HT-29 (cell line): ENCODE data around the gene ADAMTS14. TPM values are rescaled to one million over a fixed set of nuclear protein-coding genes. Genes with fewer than 3 reads are reported as not detected.
A peak's percentile ranks its signal among the peaks of the same experiment; 100 is the strongest.

Source experiments
- DNase-seq: peaks from one replicate; pipeline ENCODE4 v3.0.0-alpha.2; 2015; ENCODE audit warnings: low spot score
- total RNA-seq: library from RNA; depleted of rRNA; stranded (reverse); fragments of >200 nt; shearing (Covaris generic); gene quantifications from 2 replicates; pipeline ENCODE4 v1.2.3, GENCODE V29; 2014

ADAMTS14 gene
- total RNA-seq, 1 experiment from 2014 or later: 0.15 TPM

- no peak for DNase-seq
These were observed 21.5 kb downstream of the ADAMTS14 start for GRCh38 chr10:70693619-70694335.

GRCh38 chr10:70694418-70695141 is 22.3 kb downstream of the ADAMTS14 start:
- no peak for DNase-seq

- DNase-seq: peak; percentile 18
These were observed 23.1 kb downstream of the ADAMTS14 start for GRCh38 chr10:70695241-70696030.

GRCh38 chr10:70698211-70698610 is 25.9 kb downstream of the ADAMTS14 start:
- no peak for DNase-seq

DNA sequence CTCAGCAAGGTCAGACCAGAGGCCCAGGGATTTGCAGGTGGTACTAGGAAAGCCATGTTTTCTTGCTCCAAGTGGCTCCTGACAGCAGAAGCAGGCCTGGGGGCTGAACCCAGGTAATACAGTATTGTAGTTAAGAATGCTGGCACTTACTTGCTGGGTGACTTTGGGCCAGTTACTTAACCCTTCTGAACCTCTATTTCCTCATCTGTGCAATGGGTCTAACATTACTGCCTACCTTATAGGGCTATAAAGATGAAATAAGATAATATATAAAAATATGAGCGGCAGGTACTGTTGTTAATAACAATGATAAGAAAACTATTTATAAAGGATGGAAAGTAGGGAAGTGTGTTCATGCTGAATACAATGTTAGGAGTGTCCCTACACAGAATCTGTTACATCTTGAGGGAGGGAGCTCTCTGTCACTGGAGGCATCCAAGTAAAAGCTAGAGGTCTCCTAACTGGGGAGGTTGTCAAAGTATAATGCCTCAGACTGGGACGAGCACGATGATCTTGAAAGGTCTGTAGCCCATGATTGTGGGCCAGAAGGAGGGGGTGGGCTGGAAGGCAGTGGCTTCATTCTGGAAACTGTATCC is 26.9 kb downstream of the ADAMTS14 start:
- DNase-seq: no peak

DNA sequence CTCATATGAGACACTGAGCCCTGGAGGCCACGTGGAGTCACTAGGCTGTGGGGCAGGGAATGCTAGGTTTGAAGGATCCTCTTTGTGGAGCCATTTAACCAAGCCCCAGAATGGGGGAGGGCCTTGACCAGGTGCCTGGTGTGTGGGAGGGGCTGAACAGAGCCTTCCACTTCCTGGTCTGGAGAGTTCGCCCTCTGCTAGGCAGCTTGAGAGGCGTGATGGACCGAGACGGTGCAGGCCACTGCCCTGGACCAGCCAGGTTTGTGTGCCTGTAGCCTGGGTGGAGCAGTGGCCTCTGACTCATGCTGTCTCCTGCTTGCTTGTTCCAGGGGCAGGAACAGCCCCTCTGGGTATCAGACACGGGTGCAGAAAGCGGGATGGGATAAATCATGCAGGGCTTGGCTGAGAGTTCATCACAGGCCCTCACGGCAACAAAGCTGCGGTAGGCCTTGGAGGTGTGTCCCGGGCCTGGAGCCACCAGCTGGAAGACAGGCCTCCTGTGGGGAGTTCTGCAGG is 27.4 kb downstream of the ADAMTS14 start:
- DNase-seq: peak; percentile 51

GRCh38 chr10:70702190-70702763 is 30.0 kb downstream of the ADAMTS14 start:
- DNase-seq: no peak

- DNase-seq: no peak
These were observed 31.9 kb downstream of the ADAMTS14 start for GRCh38 chr10:70704211-70704610.

- no peak for DNase-seq
These were observed 33.0 kb downstream of the ADAMTS14 start for GRCh38 chr10:70705121-70705861.

GRCh38 chr10:70711177-70711576 is 38.9 kb downstream of the ADAMTS14 start:
- no peak for DNase-seq

- DNase-seq: no peak
These were observed 39.6 kb downstream of the ADAMTS14 start for GRCh38 chr10:70711911-70712310.

DNA sequence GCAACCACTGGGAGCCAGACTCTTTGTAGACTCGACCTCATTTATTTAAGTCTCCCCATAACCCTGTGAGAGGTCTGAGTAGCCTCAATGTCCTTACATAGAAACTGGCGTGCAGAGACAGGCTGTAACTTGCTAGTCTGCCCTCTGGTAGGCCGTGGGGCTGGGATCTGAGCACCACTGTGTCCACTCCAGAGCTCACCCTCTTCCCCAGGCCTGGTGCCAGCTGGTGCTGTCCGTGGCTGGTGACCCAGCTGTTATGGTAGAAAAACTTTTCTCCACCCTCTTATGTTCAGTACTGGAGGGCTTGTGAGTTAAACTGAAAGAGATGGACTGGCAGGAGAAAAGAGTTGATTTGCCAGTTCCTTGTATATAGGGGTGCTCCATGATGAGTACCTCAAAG is 41.9 kb downstream of the ADAMTS14 start:
- no peak for DNase-seq

GRCh38 chr10:70714951-70715350 is 42.6 kb downstream of the ADAMTS14 start:
- DNase-seq: no peak

GRCh38 chr10:70715853-70716795 is 43.8 kb downstream of the ADAMTS14 start:
- DNase-seq: peak; percentile 23

DNA sequence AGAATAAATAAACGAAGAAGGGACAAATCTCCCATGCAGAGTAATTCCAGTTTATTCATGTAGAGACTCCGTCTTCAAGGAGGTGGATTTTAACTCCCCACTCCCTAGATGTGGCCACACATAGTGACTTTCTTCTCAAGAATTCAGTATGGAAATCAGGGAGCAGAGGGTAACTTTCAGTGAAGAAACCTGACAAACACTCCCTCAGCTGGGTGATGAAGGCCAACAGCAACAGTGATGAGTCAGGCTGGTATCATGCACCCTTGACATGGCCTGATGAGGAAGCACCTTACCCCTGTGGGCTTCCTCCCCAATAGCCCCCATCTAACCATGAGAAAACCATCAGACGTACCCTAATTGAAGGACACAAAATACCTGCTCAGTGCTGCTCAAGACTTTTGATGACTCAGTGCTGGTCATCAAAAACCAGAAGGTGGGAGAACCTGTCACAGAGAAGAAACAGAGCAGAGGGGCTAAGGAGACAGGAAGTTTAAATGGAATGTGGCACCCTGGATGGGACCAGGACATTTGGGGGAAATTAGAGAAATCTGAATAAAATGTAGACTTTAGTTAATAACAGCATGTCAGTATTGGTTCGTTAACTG is 50.6 kb downstream of the ADAMTS14 start:
- DNase-seq: no peak

DNA sequence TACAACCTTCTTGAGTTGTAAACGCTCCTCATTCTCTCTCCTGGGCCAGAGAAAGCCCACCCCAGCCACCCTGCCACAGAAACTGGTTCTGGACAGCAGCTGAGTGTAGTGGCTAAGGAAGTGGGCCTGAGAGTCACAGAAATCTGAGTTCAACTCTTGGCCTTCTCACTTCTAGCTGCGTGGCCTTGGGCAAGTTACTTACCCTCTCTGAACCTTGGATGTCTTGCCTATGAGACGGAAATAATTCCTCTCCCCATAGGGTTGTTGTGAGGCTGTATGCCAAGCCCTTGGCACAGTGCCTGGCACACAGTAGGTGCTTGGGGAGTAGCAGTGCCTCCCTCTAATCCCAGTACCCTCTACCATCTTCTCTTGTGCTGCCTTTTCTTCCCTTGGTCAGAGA is 51.5 kb downstream of the ADAMTS14 start:
- no peak for DNase-seq

DNA sequence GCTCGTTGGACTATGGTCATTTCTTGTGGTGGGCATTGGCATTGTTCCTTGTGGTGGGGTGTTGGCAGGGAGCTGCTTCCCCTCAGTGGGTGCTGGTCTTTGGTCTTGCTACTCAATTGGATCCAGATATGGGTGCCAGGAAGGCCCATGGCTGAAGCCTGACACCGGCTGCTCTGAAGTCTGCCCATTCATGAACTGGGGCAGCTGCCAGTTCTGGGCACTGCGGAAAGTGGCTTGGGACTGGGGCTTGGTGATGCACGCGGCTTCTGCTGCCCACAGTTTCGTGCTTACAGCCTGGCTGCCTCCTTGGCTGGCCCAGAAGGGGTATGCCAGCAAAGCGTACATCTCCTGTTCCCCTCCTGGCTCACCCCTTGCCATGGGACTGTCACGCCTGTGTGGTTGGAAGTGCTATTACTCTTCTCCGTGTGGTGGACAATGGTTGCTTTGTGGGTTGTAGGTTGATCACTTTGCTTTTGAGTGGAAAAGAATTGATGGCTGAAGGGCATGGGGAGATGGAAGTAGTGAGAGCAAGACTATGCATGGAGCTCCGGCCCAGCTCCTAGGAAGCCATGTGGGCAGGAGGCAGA is 54.7 kb downstream of the ADAMTS14 start:
- DNase-seq: no peak

DNA sequence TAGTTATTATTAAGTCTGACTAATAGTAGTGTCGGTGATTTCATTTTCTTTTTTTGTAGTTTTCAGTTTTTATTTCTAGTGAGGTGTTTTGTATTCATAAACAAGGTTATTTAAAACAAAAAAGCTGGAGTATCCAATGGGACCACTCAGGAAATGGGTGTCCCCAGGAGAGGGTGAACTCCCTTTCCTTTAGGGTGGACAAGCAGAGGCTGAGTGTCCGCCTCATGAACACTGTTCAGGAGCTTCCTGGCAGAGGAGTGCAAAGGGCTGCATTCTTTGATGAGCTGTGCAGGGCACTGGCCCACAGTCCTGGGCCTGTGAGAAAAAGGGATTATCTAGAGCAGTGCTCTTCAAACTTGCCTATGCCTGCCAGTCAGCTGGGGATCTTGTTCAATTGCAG is 56.0 kb downstream of the ADAMTS14 start:
- no peak for DNase-seq
